ENCODE results near the gene KLHL5. TPM values are rescaled to one million over a fixed set of nuclear protein-coding genes. Genes with fewer than 3 reads are reported as not detected.

Gene KLHL5
- total and polyA plus RNA-seq, 2 donors (not counting 1 experiment from before 2014, with no cell fraction given): 22.6 to 90.0 TPM

DNA sequence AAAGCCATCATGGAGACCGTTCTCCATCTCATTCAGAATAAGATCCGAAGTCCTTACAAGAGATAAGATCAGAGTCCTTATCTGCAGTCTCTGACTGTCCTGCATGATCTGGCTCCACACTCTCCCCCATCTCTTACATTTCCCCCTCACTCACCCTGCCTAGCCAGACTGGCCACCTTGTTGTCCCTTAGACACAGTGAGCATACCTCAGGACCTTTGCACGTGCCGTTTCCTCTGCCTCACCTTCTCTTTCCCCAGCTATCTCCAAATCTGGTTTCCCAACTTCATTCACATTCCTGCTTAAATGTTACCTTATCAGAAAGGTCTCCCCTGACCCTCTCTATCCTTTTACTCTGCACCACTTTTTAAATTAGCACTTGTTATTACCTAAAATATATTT is 44.0 kb downstream of the KLHL5 start:
- Histone ChIP-seq H4K20me1 (ENCODE audit: control insufficient read depth, insufficient read depth, low read length, poor library complexity, severe bottlenecking) (no peaks in the 10 kb centered on the region), H3K79me2 (ENCODE audit: control insufficient read depth, insufficient read depth, low read length) (no peaks in the 10 kb centered on the region), H3K9me3 (ENCODE audit: control extremely low read depth in 1 of 3, control insufficient read depth in 2 of 3, insufficient read depth in 1 of 3, low read length in 2 of 3) (no peaks in the 10 kb centered on the region), H3K4me3 (ENCODE audit: control extremely low read depth in 1 of 5, extremely low read depth in 1 of 5, insufficient read depth in 1 of 5, low read depth in 2 of 5, low read length in 4 of 5) (no peak overlapping the region), H3K27me3 (replicated peaks in 1 of 4; ENCODE audit: control extremely low read depth in 1 of 4, control insufficient read depth in 3 of 4, insufficient read depth in 4 of 4, low read length in 3 of 4) (no peaks in the 10 kb centered on the region), H3K36me3 (replicated peaks in 1 of 2; ENCODE audit: control extremely low read depth in 1 of 2, control insufficient read depth in 1 of 2, extremely low read depth in 1 of 2, insufficient read depth in 2 of 2, low read length in 1 of 2) (peaks cover 10 to 31% of the 10 kb centered on the region in 2 experiments), H3K27ac (ENCODE audit: low read length in 2 of 2) (no peak overlapping the region), H2AFZ (ENCODE audit: insufficient read depth, low read depth, low read length, poor library complexity, severe bottlenecking) (no peak overlapping the region), H3K4me1 (ENCODE audit: control insufficient read depth in 2 of 2, insufficient read depth in 2 of 2, low read length in 2 of 2) (no peaks in the 10 kb centered on the region), H3K4me2 (replicated peaks; ENCODE audit: low read depth, low read length, poor library complexity, severe bottlenecking) (no peak overlapping the region), H3K9ac (ENCODE audit: low read length) (no peak overlapping the region)
- DNase-seq (no peak), ATAC-seq (ENCODE audit: low read depth) (no peak)
- WGBS (ENCODE audit: insufficient coverage): 94% methylated on average over 4 of the region's 4 CpGs
- Mint-ChIP-seq H3K27ac (no peak overlapping the region), H3K27me3 (no peaks in the 10 kb centered on the region), H3K4me1 (no peaks in the 10 kb centered on the region), H3K9me3 (ENCODE audit: insufficient read depth) (peaks cover 5% of the 10 kb centered on the region), H3K4me3 (no peak overlapping the region)
- POLR2A ChIA-PET: interaction anchor here (0.7 kb wide), 1 partner anchor 21 kb away, joined by 4 read pairs; no protein-coding TSS in a partner anchor
- CTCF ChIA-PET: interaction anchor here (0.7 kb wide), 1 partner anchor 34 kb away, joined by 3 read pairs; no protein-coding TSS in a partner anchor
- intact Hi-C loops (cut with micrococcal nuclease): no loop called here
- TF ChIP-seq EZH2 (IDR thresholded peaks at IDR 0.05; ENCODE audit: borderline replicate concordance, insufficient read depth, low read depth, low read length, poor library complexity, severe bottlenecking): no peak
- TF ChIP-seq, protein P1, sequence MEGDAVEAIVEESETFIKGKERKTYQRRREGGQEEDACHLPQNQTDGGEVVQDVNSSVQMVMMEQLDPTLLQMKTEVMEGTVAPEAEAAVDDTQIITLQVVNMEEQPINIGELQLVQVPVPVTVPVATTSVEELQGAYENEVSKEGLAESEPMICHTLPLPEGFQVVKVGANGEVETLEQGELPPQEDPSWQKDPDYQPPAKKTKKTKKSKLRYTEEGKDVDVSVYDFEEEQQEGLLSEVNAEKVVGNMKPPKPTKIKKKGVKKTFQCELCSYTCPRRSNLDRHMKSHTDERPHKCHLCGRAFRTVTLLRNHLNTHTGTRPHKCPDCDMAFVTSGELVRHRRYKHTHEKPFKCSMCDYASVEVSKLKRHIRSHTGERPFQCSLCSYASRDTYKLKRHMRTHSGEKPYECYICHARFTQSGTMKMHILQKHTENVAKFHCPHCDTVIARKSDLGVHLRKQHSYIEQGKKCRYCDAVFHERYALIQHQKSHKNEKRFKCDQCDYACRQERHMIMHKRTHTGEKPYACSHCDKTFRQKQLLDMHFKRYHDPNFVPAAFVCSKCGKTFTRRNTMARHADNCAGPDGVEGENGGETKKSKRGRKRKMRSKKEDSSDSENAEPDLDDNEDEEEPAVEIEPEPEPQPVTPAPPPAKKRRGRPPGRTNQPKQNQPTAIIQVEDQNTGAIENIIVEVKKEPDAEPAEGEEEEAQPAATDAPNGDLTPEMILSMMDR (IDR thresholded peaks at IDR 0.05): no peak

DNA sequence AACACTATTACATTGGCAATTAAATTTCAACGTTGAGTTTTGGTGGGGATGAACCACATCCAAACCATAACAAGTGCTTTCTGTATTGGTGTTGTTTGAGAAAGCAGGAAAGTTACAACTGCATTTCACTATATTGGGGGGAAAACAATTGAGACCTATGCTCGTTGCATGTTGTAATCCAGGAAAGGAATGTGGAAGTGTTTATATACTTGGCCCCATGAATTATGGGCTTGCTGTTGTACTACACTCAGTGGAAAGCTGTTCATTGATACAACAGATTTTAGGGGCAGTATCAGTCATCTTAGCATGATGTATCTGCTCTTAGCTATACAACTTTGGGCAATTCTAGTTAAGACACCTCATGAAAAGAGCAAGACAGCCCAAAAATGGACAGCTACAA is 52.4 kb downstream of the KLHL5 start:
- POLR2A ChIA-PET: no interaction called here
- TF ChIP-seq, protein P1 (IDR thresholded peaks at IDR 0.05): no peak
- TF ChIP-seq EZH2 (IDR thresholded peaks at IDR 0.05; ENCODE audit: borderline replicate concordance, insufficient read depth, low read depth, low read length, poor library complexity, severe bottlenecking): no peak
- intact Hi-C loops (cut with micrococcal nuclease): no loop called here

More for the DNA sequence above, 52.4 kb downstream of the KLHL5 start:
- no peaks in the 10 kb centered on the region for H3K27me3 ChIP-seq (replicated peaks in 1 of 4; ENCODE audit: control extremely low read depth in 1 of 4, control insufficient read depth in 3 of 4, insufficient read depth in 4 of 4, low read length in 3 of 4)
- DNase-seq (no peak), ATAC-seq (ENCODE audit: low read depth) (no peak)
- Mint-ChIP-seq H3K27me3 (no peaks in the 10 kb centered on the region), H3K9me3 (ENCODE audit: insufficient read depth) (no peaks in the 10 kb centered on the region), H3K4me1 (peaks cover 19% of the 10 kb centered on the region), H3K4me3 (no peak overlapping the region), H3K27ac (no peak overlapping the region)
- CTCF ChIA-PET: interaction anchor here (0.8 to 2.2 kb wide), 5 partner anchors 21 to 355 kb away, joined by 3 to 6 read pairs (median 3); no protein-coding TSS in a partner anchor
- H3K4me1 ChIP-seq (ENCODE audit: control insufficient read depth in 2 of 2, insufficient read depth in 2 of 2, low read length in 2 of 2): peaks cover 5 to 7% of the 10 kb centered on the region in 2 donors
- H4K20me1 ChIP-seq (ENCODE audit: control insufficient read depth, insufficient read depth, low read length, poor library complexity, severe bottlenecking): no peaks in the 10 kb centered on the region
- H3K27ac ChIP-seq (ENCODE audit: low read length in 2 of 2): no peak overlapping the region
- H3K36me3 ChIP-seq (replicated peaks in 1 of 2; ENCODE audit: control extremely low read depth in 1 of 2, control insufficient read depth in 1 of 2, extremely low read depth in 1 of 2, insufficient read depth in 2 of 2, low read length in 1 of 2): peaks cover 15 to 49% of the 10 kb centered on the region in 2 experiments
- 100% methylated on average over 1 of the region's 2 CpGs for WGBS (ENCODE audit: insufficient coverage)
- H3K9me3 ChIP-seq (ENCODE audit: control extremely low read depth in 1 of 3, control insufficient read depth in 2 of 3, insufficient read depth in 1 of 3, low read length in 2 of 3): no peaks in the 10 kb centered on the region
- H2AFZ ChIP-seq (ENCODE audit: insufficient read depth, low read depth, low read length, poor library complexity, severe bottlenecking): no peak overlapping the region
- H3K9ac ChIP-seq (ENCODE audit: low read length): no peak overlapping the region
- no peak overlapping the region for H3K4me3 ChIP-seq (ENCODE audit: control extremely low read depth in 1 of 5, extremely low read depth in 1 of 5, insufficient read depth in 1 of 5, low read depth in 2 of 5, low read length in 4 of 5)
- H3K4me2 ChIP-seq (replicated peaks; ENCODE audit: low read depth, low read length, poor library complexity, severe bottlenecking): no peak overlapping the region
- H3K79me2 ChIP-seq (ENCODE audit: control insufficient read depth, insufficient read depth, low read length): no peaks in the 10 kb centered on the region
